H9 (cell line): ENCODE data around the gene SETD3. TPM values are rescaled to one million over a fixed set of nuclear protein-coding genes. Genes with fewer than 3 reads are reported as not detected.

ENCODE experiments used
- DNase-seq: peaks from one replicate; pipeline ENCODE4 v3.0.0-alpha.2; 2017
- H2AFZ ChIP-seq: one replicate; pipeline ENCODE4 v1.6.1; 2013; ENCODE audit warnings: mild to moderate bottlenecking, low read length, control low read depth, moderate library complexity
- H2AK5ac ChIP-seq: 2 replicates; pipeline ENCODE4 v1.6.1; 2013; ENCODE audit warnings: low read length, control low read depth, mixed read lengths; ENCODE audit not compliant: insufficient read length
- H2BK120ac ChIP-seq: one replicate; pipeline ENCODE4 v1.6.1; 2013; ENCODE audit warnings: low read depth, mild to moderate bottlenecking, low read length, control low read depth, inconsistent platforms; ENCODE audit not compliant: poor library complexity, severe bottlenecking
- H2BK12ac ChIP-seq: 2 replicates; pipeline ENCODE4 v1.6.1; 2013; ENCODE audit warnings: low read length, control low read depth, mixed read lengths, low read depth; ENCODE audit not compliant: insufficient read length
- H2BK15ac ChIP-seq: 2 replicates; pipeline ENCODE4 v1.6.1; 2013; ENCODE audit warnings: low read depth, low read length, control low read depth
- H2BK20ac ChIP-seq: one replicate; pipeline ENCODE4 v1.6.1; 2013; ENCODE audit warnings: low read depth, mild to moderate bottlenecking, low read length, control low read depth, inconsistent platforms; ENCODE audit not compliant: poor library complexity, severe bottlenecking
- H2BK5ac ChIP-seq: 2 replicates; pipeline ENCODE4 v1.6.1; 2013; ENCODE audit warnings: low read length, control low read depth, mixed read lengths; ENCODE audit not compliant: insufficient read length
- H3K14ac ChIP-seq: 2 replicates; pipeline ENCODE4 v1.6.1; 2013; ENCODE audit warnings: low read length, control low read depth; ENCODE audit not compliant: insufficient read depth
- H3K18ac ChIP-seq: 2 replicates; pipeline ENCODE4 v1.6.1; 2013; ENCODE audit warnings: low read depth, mild to moderate bottlenecking, mixed read lengths, low read length, control low read depth; ENCODE audit not compliant: insufficient read length
- H3K23ac ChIP-seq: 2 replicates; pipeline ENCODE4 v1.6.1; 2013; ENCODE audit warnings: low read length, control low read depth, mixed read lengths, low read depth; ENCODE audit not compliant: insufficient read length
- H3K23me2 ChIP-seq: 2 replicates; pipeline ENCODE4 v1.6.1; 2013; ENCODE audit warnings: low read depth, mild to moderate bottlenecking, mixed read lengths, low read length, control low read depth; ENCODE audit not compliant: insufficient read length, poor library complexity, severe bottlenecking
- H3K27ac ChIP-seq: 2 replicates; pipeline ENCODE4 v1.5.1; 2013; ENCODE audit warnings: low read length, control low read depth, mixed read lengths, low read depth; ENCODE audit not compliant: insufficient read length
- H3K27me3 ChIP-seq: 2 replicates; pipeline ENCODE4 v1.6.1; 2013; ENCODE audit warnings: low read length, control low read depth, inconsistent platforms; ENCODE audit not compliant: insufficient read depth
- H3K4ac ChIP-seq: 2 replicates; pipeline ENCODE4 v1.6.1; 2013; ENCODE audit warnings: low read depth, mild to moderate bottlenecking, control low read depth, inconsistent platforms, low read length, moderate library complexity
- H3K4me1 ChIP-seq: 2 replicates; pipeline ENCODE4 v1.6.1; 2013; ENCODE audit warnings: low read length, control low read depth, inconsistent platforms; ENCODE audit not compliant: insufficient read depth
- H3K4me2 ChIP-seq: 2 replicates; pipeline ENCODE4 v1.6.1; 2013; ENCODE audit warnings: low read length, control low read depth, mixed read lengths; ENCODE audit not compliant: insufficient read length, insufficient read depth
- H3K56ac ChIP-seq: 2 replicates; pipeline ENCODE4 v1.6.1; 2013; ENCODE audit warnings: low read depth, mild to moderate bottlenecking, mixed read lengths, low read length, control low read depth; ENCODE audit not compliant: insufficient read length
- H3K79me1 ChIP-seq: 2 replicates; pipeline ENCODE4 v1.6.1; 2013; ENCODE audit warnings: low read depth, mild to moderate bottlenecking, moderate library complexity, low read length, control low read depth, inconsistent platforms; ENCODE audit not compliant: insufficient read depth, poor library complexity, severe bottlenecking
- H3K79me2 ChIP-seq: 2 replicates; pipeline ENCODE4 v1.6.1; 2013; ENCODE audit warnings: low read length, control low read depth, inconsistent platforms; ENCODE audit not compliant: insufficient read depth
- H3K9ac ChIP-seq: 2 replicates; pipeline ENCODE4 v1.6.1; 2013; ENCODE audit warnings: low read length, control low read depth, mixed read lengths; ENCODE audit not compliant: insufficient read length; ENCODE audit errors: extremely low read depth
- H3K9me3 ChIP-seq: one replicate; pipeline ENCODE4 v1.6.1; 2013; ENCODE audit warnings: low read depth, low read length, inconsistent platforms; ENCODE audit not compliant: control insufficient read depth
- H3T11ph ChIP-seq: one replicate; pipeline ENCODE4 v1.6.1; 2013; ENCODE audit warnings: mild to moderate bottlenecking, low read length, control low read depth, inconsistent platforms
- H4K20me1 ChIP-seq: one replicate; pipeline ENCODE4 v1.6.1; 2013; ENCODE audit not compliant: control insufficient read depth, insufficient read length, insufficient read depth
- H4K5ac ChIP-seq: 2 replicates; pipeline ENCODE4 v1.6.1; 2013; ENCODE audit warnings: low read depth, mild to moderate bottlenecking, mixed read lengths, low read length, control low read depth; ENCODE audit not compliant: insufficient read length
- H4K8ac ChIP-seq: replicated peaks from 2 replicates; pipeline ENCODE4 v1.6.1; 2013; ENCODE audit warnings: low read length, control low read depth, mixed read lengths, low read depth; ENCODE audit not compliant: insufficient read length
- H4K91ac ChIP-seq: 2 replicates; pipeline ENCODE4 v1.6.1; 2013; ENCODE audit warnings: low read depth, mild to moderate bottlenecking, moderate library complexity, mixed read lengths, low read length, control low read depth; ENCODE audit not compliant: insufficient read length
- H3K27ac Mint-ChIP-seq, 3 experiments: 2 replicates in 2 of 3; 3 replicates in 1 of 3; pipeline ENCODE4 v1.8.0; 2020 to 2021; ENCODE audit warnings: mixed read lengths in 3 of 3, mild to moderate bottlenecking in 1 of 3, moderate library complexity in 1 of 3
- H3K27me3 Mint-ChIP-seq: 2 replicates; pipeline ENCODE4 v1.8.0; 2021; ENCODE audit warnings: low read depth, mild to moderate bottlenecking, moderate library complexity, mixed read lengths
- H3K36me3 Mint-ChIP-seq, 3 experiments: 2 replicates in 2 of 3; 3 replicates in 1 of 3; pipeline ENCODE4 v1.8.0; 2020 to 2021; ENCODE audit warnings: low read depth in 3 of 3, mixed read lengths in 3 of 3; ENCODE audit not compliant: insufficient read depth in 1 of 3
- H3K4me1 Mint-ChIP-seq, 2 experiments: 2 replicates each; pipeline ENCODE4 v1.8.0; 2020; ENCODE audit warnings: mixed read lengths in 2 of 2
- H3K4me3 Mint-ChIP-seq, 2 experiments: 2 replicates in 1 of 2; 3 replicates in 1 of 2; pipeline ENCODE4 v1.8.0; 2020 to 2021; ENCODE audit warnings: mild to moderate bottlenecking in 2 of 2, mixed read lengths in 2 of 2, moderate library complexity in 1 of 2
- H3K9me3 Mint-ChIP-seq, 2 experiments: 2 replicates in 1 of 2; 3 replicates in 1 of 2; pipeline ENCODE4 v1.8.0; 2020; ENCODE audit warnings: mild to moderate bottlenecking in 2 of 2, mixed read lengths in 2 of 2, moderate library complexity in 1 of 2
- WGBS: extraction: QIAGEN DNeasy Blood & Tissue Kit; methylation state at CpG from one replicate; pipeline ENCODE4 v1.1.7; 2013; ENCODE audit warnings: missing lambda C conversion rate, low lambda C conversion rate, mixed read lengths; ENCODE audit not compliant: insufficient read length; ENCODE audit errors: extremely low coverage; 5-methylcytosine and 5-hydroxymethylcytosine counted together
- total RNA-seq: library from RNA; stranded (reverse); gene quantifications from 2 replicates; pipeline ENCODE4 v1.2.1, GENCODE V29; 2021
- TF ChIP-seq, protein P1 (sequence below): fragments of 200-600 bp; sonication (generic); conservative IDR thresholded peaks from 3 replicates; pipeline ENCODE4 v1.8.0; 2021; ENCODE audit warnings: antibody characterized with exemption, mild to moderate bottlenecking

The SETD3 gene
- total RNA-seq, 1 experiment from 2014 or later = 56.7 TPM

DNA sequence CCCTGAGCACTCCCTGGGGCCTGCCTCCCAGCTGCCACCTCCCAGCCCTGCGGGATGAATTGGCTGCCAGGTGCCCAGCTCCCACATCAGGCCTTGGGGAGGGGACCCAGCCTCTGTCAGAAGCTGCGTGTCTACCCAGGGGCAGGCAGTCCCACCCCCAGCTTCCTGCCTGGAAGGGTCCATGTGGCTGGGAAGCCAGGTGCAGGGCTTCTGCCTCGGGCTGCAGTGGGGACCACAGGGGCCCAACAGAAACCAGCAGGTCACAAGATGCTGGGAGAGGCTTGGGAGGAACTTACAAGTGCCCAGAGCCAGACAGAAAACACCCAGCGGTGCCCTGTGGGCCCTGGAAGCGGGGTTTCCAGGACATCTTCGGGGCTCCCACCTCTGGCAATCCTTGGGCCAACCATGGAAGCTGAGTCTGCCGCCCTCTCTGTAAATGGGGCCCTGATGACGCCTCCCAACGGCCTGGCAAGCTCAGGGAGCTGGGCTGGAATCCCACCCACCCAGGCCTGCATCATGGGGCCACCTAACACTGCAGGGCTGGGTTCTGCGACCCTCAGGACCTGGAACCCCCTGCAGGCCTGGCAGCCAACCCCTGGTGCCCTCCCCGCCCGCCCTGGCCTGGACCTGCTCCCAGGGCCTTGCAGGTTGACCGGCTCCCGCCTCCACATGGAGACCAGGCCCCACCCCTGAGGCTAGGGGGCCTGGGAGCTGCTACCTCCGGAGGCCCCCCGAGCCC lies 37.2 kb upstream of the SETD3 start:
- Histone ChIP-seq H3K23ac (no peak overlapping the region), H3K56ac (no peak overlapping the region), H4K20me1 (peaks cover 3% of the 10 kb centered on the region), H4K8ac (no peak overlapping the region), H3K14ac (no peak overlapping the region), H2AFZ (no peak overlapping the region), H3K9me3 (no peaks in the 10 kb centered on the region), H3K79me1 (no peaks in the 10 kb centered on the region), H3K18ac (no peak overlapping the region), H4K91ac (no peak overlapping the region), H3K9ac (no peak overlapping the region), H2BK5ac (no peak overlapping the region), H2AK5ac (no peak overlapping the region), H3K4me1 (peaks cover 2% of the 10 kb centered on the region; the same call in 1 of the 2 replicates), H2BK12ac (no peak overlapping the region), H3K27me3 (no peaks in the 10 kb centered on the region), H3K79me2 (no peaks in the 10 kb centered on the region), H3K4ac (no peak overlapping the region), H2BK20ac (no peak overlapping the region), H2BK120ac (no peak overlapping the region), H3K4me2 (no peak overlapping the region), H2BK15ac (no peak overlapping the region), H3K27ac (no peak overlapping the region), H4K5ac (no peak overlapping the region), H3K23me2 (no peaks in the 10 kb centered on the region), H3T11ph (no peak overlapping the region)
- H3K36me3 Mint-ChIP-seq = peaks cover 0 to 6% (median 0%) of the 10 kb centered on the region in 3 experiments; a peak in 4 of 7 replicates
- H3K27ac Mint-ChIP-seq = no peak overlapping the region
- peaks cover 15 to 22% of the 10 kb centered on the region in 2 experiments for H3K4me1 Mint-ChIP-seq
- peak; percentile 24 for DNase-seq
- no peak overlapping the region for H3K4me3 Mint-ChIP-seq
- no CpG with 5 or more reads among the region's 16 CpGs for whole genome bisulfite sequencing
- no peaks in the 10 kb centered on the region for H3K27me3 Mint-ChIP-seq
- TF ChIP-seq, protein P1, sequence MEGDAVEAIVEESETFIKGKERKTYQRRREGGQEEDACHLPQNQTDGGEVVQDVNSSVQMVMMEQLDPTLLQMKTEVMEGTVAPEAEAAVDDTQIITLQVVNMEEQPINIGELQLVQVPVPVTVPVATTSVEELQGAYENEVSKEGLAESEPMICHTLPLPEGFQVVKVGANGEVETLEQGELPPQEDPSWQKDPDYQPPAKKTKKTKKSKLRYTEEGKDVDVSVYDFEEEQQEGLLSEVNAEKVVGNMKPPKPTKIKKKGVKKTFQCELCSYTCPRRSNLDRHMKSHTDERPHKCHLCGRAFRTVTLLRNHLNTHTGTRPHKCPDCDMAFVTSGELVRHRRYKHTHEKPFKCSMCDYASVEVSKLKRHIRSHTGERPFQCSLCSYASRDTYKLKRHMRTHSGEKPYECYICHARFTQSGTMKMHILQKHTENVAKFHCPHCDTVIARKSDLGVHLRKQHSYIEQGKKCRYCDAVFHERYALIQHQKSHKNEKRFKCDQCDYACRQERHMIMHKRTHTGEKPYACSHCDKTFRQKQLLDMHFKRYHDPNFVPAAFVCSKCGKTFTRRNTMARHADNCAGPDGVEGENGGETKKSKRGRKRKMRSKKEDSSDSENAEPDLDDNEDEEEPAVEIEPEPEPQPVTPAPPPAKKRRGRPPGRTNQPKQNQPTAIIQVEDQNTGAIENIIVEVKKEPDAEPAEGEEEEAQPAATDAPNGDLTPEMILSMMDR = no peak
- H3K9me3 Mint-ChIP-seq = no peaks in the 10 kb centered on the region
